ENCODE data around the gene PRRT2. TPM values are rescaled to one million over a fixed set of nuclear protein-coding genes. Genes with fewer than 3 reads are reported as not detected.
A peak's percentile ranks its signal among the peaks of the same experiment; 100 is the strongest.
"Not testable (repeated sequence)": the region's sequence is repeated elsewhere in the genome, so short reads cannot be mapped to it uniquely, and the experiment has no call there.

The PRRT2 gene
- total RNA-seq, 4 donors from 2014 or later: 1.1 to 6.8 (median 3.7) TPM; not detected in 1

GRCh38 chr16:29790183-29790948 lies 21.6 kb upstream of the PRRT2 start, which contains the start of gene KIF22:
TSS of gene KIF22 (plus strand) at chr16:29790751. CDS start at chr16:29790760, 9 bp downstream.
- H3K27ac ChIP-seq: peak within 1 kb of the TSS; percentile 87
- TF ChIP-seq POLR2A (IDR thresholded peaks at IDR 0.05) (no peak), CTCF (IDR thresholded peaks at IDR 0.05) (peak; percentile 61 to 77), POLR2AphosphoS5 (IDR thresholded peaks at IDR 0.05) (peak in 2 of 3 donors; percentile 10 to 57)
- H3K36me3 ChIP-seq: no peaks in the 10 kb centered on the region
- no peaks in the 10 kb centered on the region for H3K9me3 ChIP-seq
- peaks cover 28% of the 10 kb centered on the region for H3K4me1 ChIP-seq
- peak within 1 kb of the TSS; percentile 93 for H3K4me3 ChIP-seq
- no peaks in the 10 kb centered on the region for H3K27me3 ChIP-seq
- DNase-seq (ENCODE audit: low spot score in 2 of 2): peak; percentile 100
- WGBS: under 1% methylated on average over 39 of the region's 67 CpGs

DNA sequence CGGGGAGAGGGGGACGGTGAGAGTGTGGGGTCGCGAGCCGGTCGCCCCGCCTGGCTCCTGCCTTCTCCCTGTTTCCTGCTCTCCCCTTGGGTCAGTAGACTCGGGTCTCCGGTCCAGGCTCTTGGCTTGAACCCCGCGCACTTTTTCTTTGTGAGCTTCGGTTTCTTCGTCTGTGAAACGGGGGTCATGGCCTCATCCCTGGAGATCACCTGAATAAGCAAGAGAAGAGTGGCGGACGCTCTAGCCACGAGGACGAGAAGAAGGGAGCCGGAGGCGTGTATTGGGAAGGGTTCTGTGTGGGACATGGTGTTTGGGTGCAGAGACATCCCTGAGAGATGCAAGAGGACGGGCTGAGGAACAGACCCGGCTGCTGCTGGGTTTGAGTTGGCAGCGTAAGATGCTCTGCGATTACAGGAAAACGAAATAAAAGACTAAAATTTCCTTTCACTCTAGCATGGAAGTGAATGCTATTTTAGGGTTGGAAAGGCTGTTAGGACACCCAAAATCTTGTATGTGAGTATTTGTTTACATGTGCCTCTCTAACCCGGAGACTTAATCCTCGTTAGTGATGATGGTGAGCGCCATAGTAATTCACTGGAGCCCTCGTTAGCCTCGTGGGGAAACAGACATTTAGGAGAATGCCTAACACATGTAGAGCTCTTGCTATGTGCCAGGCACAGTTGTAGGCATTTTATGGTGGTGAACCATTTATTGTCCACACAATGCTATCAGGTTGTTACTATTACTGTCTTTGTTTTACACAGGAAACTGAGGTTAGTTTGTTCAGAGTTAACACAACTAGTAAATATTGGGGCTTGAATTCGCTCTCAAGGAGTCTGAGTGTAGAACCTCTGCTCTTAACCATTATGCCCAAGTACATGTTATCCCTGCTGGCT lies 20.8 kb upstream of the PRRT2 start:
- TF ChIP-seq POLR2AphosphoS5 (IDR thresholded peaks at IDR 0.05): no peak
- TF ChIP-seq CTCF (IDR thresholded peaks at IDR 0.05): no peak
- no peak for TF ChIP-seq EP300 (IDR thresholded peaks at IDR 0.05)
- no peak for TF ChIP-seq POLR2A (IDR thresholded peaks at IDR 0.05)
- no peak for DNase-seq (ENCODE audit: low spot score in 2 of 2)
- Histone ChIP-seq H3K27me3 (no peaks in the 10 kb centered on the region), H3K27ac (peak overlapping the region; percentile 78), H3K36me3 (no peaks in the 10 kb centered on the region), H3K4me1 (peaks cover 29% of the 10 kb centered on the region), H3K4me3 (peak overlapping the region; percentile 93), H3K9me3 (no peaks in the 10 kb centered on the region)
- 3% methylated on average over 19 of the region's 31 CpGs for WGBS

DNA sequence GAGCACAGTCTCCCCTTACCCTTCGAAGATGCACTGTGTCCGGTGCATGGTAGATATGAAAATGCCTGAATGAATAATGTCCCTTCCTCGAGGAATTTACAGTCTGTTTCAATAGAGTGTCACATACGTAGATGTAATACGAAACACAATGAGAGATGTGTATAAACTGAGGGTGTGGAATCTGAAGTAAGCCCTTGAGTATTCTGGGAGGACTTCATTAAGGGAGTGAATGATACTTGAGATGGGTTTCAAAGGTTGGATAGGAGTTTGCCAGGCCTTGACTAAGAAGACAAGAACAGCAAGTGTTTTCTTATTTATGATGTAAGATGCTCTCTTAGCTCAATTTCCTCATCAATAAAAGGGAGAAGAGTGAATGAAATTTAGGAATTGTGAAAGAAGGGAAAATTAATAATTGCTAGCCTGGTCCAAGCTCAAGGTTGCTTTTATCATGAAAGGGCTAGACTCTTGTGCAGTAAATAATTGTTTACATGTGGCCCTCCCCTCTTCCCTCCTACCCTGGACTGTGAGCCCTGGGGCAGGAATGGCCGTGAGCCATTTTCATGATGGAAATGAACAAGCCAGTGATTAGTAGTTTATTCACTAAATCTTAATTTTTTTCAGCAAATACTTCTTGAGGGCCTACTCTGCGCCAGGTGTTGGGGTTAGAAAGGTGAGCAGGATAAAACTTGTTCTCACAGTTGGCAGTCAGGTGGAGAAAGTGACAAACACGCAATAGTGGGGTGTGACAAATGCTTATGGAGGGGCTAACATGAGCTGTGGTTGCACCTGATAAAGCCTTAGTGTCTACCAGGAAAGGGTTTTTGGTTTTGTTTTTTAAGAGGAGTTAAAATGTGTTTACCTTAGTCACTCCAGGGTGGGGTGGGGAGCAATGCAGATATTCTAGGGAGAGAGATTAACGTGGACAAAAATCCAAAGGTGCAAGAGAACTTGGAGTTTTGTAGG lies 19.9 kb upstream of the PRRT2 start:
- 58% methylated on average over 9 of the region's 9 CpGs for WGBS
- H3K36me3 ChIP-seq: peaks cover 4% of the 10 kb centered on the region
- peaks cover 29% of the 10 kb centered on the region for H3K4me1 ChIP-seq
- H3K27me3 ChIP-seq: no peaks in the 10 kb centered on the region
- TF ChIP-seq EP300 (IDR thresholded peaks at IDR 0.05): no peak
- no peak for TF ChIP-seq CTCF (IDR thresholded peaks at IDR 0.05)
- no peak for TF ChIP-seq POLR2AphosphoS5 (IDR thresholded peaks at IDR 0.05)
- TF ChIP-seq POLR2A (IDR thresholded peaks at IDR 0.05): no peak
- H3K9me3 ChIP-seq: no peaks in the 10 kb centered on the region
- H3K27ac ChIP-seq: no peak overlapping the region
- no peak for DNase-seq (ENCODE audit: low spot score in 2 of 2)
- H3K4me3 ChIP-seq: peak overlapping the region; percentile 93

DNA sequence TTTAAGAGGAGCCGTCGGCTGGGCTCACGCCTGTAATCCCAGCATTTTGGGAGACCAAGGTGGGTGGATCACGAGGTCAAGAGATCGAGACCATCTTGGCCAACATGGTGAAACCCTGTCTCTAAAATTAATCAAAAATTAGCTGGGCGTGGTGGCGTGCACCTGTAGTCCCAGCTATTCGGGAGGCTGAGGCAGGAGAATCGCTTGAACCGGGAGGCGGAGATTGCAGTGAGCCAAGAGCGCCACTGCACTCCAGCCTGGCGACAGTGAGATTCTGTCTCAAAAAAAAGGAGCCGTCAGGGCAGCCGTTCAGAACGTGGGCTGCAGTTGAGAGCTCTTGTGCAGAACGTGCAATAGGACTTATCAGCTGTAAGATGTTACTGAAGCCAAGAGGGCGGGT lies 18.8 kb upstream of the PRRT2 start:
- Histone ChIP-seq H3K4me1 (peaks cover 29% of the 10 kb centered on the region), H3K36me3 (peaks cover 15% of the 10 kb centered on the region)
- H3K27ac ChIP-seq; H3K4me3 ChIP-seq; H3K9me3 ChIP-seq; DNase-seq (ENCODE audit: low spot score in 2 of 2); H3K27me3 ChIP-seq: not testable (repeated sequence)
- 89% methylated on average over 18 of the region's 18 CpGs for WGBS

DNA sequence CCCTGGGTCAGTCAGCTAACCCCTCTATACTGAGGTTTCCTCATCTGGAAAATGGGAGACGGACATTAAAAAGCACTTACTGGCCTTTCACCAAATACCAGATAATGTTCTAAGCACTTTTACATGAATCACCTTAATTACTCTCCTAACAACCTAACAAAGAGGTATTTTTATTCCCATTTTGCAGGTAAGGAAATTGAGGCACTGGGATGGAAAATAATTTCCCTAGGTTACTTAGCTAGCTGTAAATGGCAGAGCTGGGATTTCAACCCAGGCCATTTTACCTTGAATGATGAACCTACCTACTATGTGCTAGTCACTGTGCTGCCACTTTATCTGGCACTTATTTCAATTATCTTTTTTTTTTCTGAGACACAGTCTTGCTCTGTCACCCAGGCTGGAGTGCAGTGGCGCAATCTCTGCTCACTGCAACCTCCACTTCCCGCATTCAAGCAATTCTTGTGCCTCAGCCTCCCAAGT lies 17.7 kb upstream of the PRRT2 start:
- peaks cover 26% of the 10 kb centered on the region for H3K36me3 ChIP-seq
- peaks cover 29% of the 10 kb centered on the region for H3K4me1 ChIP-seq
- H3K9me3 ChIP-seq: no peaks in the 10 kb centered on the region
- no peak overlapping the region for H3K4me3 ChIP-seq
- WGBS: 98% methylated on average over 3 of the region's 3 CpGs
- no peaks in the 10 kb centered on the region for H3K27me3 ChIP-seq
- H3K27ac ChIP-seq: no peak overlapping the region
- DNase-seq (ENCODE audit: low spot score in 2 of 2): no peak
- no peak for TF ChIP-seq POLR2A (IDR thresholded peaks at IDR 0.05)
